Fibroblast of gingiva (primary cell): ENCODE results near the gene CAVIN1.
"Not testable (repeated sequence)": the region's sequence is repeated elsewhere in the genome, so short reads cannot be mapped to it uniquely, and the experiment has no call there.

Source experiments
- DNase-seq: peaks from one replicate; pipeline ENCODE4 v3.0.0-alpha.2; 2011; ENCODE audit warnings: low read depth

CAVIN1 gene

DNA sequence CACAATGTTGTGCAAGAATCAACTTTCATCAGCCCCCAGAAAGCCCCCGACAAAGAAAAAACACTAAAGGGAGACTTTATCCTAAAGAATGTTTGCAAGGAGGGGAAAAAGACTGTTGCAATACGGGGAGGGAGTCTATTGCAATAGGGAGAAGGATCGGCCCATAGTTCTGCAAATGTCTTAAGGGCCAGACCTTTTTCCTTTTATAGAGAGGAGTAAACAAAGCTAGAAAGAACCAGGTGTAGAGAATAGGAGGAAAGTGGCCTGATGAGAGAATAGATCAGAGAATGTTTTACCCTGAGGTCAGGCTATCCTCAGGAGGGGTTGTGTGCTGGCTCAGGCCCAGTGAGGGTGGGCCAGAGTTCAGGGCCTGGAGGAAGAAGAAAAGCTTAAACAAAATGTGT lies 8.7 kb upstream of the CAVIN1 start:
- peak; percentile 26 for DNase-seq

GRCh38 chr17:42429726-42430447 lies 6.8 kb upstream of the CAVIN1 start:
- no peak for DNase-seq

DNA sequence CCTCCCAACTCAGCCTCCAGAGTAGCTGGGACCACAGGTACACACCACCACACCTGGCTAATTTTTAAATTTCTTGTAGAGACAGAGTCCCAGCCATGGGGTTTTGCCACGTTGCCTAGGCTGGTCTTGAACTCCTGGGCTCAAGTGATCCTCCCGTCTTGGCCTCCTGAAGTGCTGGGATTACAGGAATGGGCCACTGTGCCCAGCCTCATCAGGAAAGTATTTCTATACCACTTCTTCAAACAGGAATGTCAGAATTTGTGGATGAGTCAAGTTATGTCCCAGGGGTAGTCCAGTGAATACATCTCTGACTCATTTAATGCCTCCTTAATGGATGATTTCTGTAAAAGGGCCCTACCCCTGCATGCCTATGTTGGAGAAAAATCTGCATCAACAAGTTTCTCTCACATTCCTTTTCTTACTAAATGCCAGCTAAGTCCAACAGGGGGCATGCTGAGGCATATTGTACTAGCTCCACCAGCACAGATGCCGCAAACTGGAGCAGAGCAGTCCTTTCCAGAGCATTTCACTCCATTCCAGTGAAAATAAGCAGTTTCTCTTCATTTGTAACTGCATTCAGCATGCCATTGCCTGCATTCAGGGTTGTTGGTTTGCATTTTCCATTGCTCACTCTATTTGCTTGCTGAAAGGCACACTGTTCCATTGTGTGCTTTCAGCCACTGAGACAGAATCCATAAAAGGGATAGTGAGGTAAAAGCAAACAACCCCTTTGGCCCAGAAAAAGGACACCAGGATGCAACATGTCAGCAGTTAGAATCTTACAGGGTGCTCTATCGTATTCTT lies 5.3 kb upstream of the CAVIN1 start:
- DNase-seq = peak; percentile 97

DNA sequence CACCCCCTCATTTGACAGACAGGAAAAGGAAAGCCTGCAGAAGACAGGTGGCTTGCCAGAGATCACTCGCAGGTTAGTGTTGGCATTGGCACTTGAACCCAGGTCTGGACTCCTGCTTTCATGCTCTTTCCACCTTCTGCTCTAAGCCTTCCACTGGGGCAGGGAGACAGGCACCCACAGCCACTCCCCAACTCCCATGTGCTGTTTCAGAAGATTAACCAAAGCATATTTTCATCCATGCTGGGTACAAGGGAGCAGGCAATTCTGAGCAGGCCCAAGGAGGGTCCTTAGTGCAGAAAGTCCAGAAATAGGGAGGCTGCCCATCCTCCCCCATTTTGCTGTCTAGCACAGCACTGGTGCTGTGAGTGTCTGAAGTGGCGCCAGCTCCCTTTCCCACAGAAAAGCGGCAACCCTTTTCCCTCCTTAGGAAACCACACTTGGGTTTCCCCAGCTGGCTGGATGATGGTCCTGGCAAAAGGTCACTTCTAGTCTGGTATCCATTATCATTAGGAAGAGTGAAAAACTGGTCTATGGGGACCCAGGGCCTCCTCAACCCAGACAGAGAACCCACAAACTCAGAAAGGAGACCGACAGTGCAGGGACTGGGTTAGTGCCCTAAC lies 2.0 kb upstream of the CAVIN1 start:
- DNase-seq = peak; percentile 72

- DNase-seq = no peak
These were observed 710 bp upstream of the CAVIN1 start for GRCh38 chr17:42423766-42424165.

DNA sequence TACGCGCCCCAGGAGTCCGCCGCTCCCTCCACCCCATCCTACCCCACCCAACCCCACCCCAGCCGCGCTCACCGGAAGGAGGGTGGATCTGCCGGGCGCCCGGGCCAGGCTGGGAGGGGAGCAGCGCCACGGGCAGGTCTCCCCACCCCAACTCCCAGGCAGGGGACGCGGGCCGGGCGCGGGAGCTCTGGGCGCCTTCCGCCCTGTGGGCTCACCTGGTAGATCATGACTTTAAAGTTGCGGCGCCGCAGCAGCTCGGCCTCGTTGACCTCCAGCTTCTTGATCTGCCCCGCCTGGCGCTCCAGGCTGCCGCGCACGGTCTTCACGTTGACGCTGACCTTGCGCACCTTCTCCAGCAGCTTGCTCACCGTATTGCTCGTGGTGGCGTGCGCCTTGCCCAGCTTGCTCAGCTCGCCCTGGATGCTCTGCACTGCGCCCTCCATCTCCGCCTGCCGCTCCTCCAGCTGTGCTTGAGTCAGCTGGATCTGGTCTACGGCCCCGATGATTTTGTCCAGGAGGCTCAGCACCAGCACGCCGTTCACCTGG lies 571 bp downstream of the CAVIN1 start:
- no peak for DNase-seq

- peak; percentile 62 for DNase-seq
These were observed 1.3 kb downstream of the CAVIN1 start for GRCh38 chr17:42421507-42422338.

- no peak for DNase-seq
These were observed 1.9 kb downstream of the CAVIN1 start for GRCh38 chr17:42421136-42421506.

DNA sequence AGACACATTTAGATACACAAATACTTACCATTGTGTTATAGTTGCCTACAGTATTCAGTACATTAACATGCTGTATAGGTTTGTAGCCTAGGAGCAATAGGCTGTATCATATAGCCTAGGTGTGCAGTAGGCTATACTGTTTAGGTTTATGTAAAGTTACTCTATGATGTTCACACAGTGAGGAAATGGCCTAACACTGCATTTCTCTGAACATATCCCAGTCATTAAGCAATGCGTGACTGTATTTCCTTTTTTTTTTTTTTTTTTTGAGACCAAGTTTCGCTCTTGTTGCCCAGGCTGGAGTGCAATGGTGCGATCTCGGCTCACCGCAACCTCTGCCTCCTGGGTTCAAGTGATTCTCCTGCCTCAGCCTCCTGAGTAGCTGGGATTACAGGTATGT lies 5.1 kb downstream of the CAVIN1 start:
- not testable (repeated sequence) for DNase-seq

GRCh38 chr17:42414704-42415409 lies 8.2 kb downstream of the CAVIN1 start:
- no peak for DNase-seq

GRCh38 chr17:42413464-42414040 lies 9.5 kb downstream of the CAVIN1 start:
- DNase-seq = no peak

GRCh38 chr17:42411905-42412679 lies 11.0 kb downstream of the CAVIN1 start:
- no peak for DNase-seq

DNA sequence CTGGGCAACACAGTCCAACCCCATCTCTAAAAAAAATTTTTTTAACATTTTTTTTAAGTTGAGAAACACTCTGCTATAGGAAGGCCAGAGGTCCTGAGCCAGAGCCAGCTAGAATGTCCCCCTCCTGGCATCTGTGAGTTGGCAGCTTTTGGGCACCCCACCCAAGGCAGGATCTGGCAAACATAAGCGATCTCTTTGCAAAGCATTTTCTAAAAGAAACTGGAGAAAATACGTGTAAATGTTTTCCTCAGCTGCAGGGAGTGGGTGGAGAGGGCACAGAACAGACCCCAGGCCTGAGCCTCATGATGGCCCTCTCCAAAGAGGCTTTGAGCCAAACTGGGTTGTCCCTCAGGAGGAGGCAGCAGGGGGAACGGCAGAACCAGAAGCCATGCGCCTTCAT lies 11.7 kb downstream of the CAVIN1 start:
- DNase-seq = peak; percentile 87

GRCh38 chr17:42410319-42410685 lies 12.8 kb downstream of the CAVIN1 start:
- no peak for DNase-seq

- peak; percentile 97 for DNase-seq
These were observed 13.3 kb downstream of the CAVIN1 start for GRCh38 chr17:42409523-42410318.

DNA sequence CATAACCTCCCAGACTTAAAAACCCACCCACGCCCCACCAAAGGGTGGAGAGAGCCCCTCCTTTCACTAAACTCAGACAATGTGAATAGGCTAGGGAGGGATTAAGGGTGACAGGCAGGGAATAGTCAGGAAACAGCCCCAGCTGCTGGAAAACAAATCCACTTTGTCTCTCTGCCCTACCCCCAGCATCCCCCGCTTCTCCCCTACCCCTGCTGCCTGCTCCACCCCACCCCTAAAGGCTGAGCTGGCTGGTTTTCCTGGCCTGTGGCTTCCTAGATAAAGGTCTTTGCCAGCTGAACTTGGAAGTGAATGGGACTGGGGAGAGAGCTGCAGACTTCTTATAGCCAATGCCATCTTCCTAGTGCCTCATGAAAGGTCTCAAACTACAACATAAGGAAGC lies 15.0 kb downstream of the CAVIN1 start:
- DNase-seq = no peak

GRCh38 chr17:42407289-42407836 lies 15.7 kb downstream of the CAVIN1 start:
- DNase-seq = peak; percentile 74

GRCh38 chr17:42406615-42407288 lies 16.3 kb downstream of the CAVIN1 start:
- no peak for DNase-seq
